Measurements from ENCODE around the gene PTPRN2.
"Not testable (repeated sequence)": the region's sequence is repeated elsewhere in the genome, so short reads cannot be mapped to it uniquely, and the experiment has no call there.

The PTPRN2 gene

GRCh38 chr7:157493017-157493416, 1094.6 kb downstream of the PTPRN2 start:
- no peak for DNase-seq (ENCODE audit: low spot score)

GRCh38 chr7:157490465-157490912, 1097.1 kb downstream of the PTPRN2 start:
- DNase-seq (ENCODE audit: low spot score) = peak; percentile 74

- not testable (repeated sequence) for DNase-seq (ENCODE audit: low spot score)
Observed at GRCh38 chr7:157489870-157490269, 1097.8 kb downstream of the PTPRN2 start.
